ENCODE measurements around the gene GOSR2.

GRCh38 chr17:46978489-46979146 lies 55.7 kb downstream of the GOSR2 start:
- TF ChIP-seq EZH2 (IDR thresholded peaks at IDR 0.05; ENCODE audit: borderline replicate concordance): peak; percentile 53
- no peak for TF ChIP-seq CTCF (IDR thresholded peaks at IDR 0.05; ENCODE audit: poor library complexity)

All from hepatocyte (in vitro differentiated cells).